ENCODE data around the gene CLEC4F.

- TF ChIP-seq FOS (IDR thresholded peaks at IDR 0.05; ENCODE audit: low read depth, low read length), result no peak
- no peak for TF ChIP-seq POLR2A (IDR thresholded peaks at IDR 0.05; ENCODE audit: low read depth, low read length)
- TF ChIP-seq CTCF (conservative IDR thresholded peaks at IDR 0.05; ENCODE audit: low read depth, low read length), result no peak
- no peak for TF ChIP-seq USF2 (IDR thresholded peaks at IDR 0.05; ENCODE audit: low read depth, low read length)
- TF ChIP-seq RFX5 (IDR thresholded peaks at IDR 0.05; ENCODE audit: low read depth, low read length), result no peak
- TF ChIP-seq RAD21 (IDR thresholded peaks at IDR 0.05; ENCODE audit: low read length), result no peak
- no peak for TF ChIP-seq ELK1 (IDR thresholded peaks at IDR 0.05; ENCODE audit: borderline replicate concordance, low read depth, low read length)
- no peak for TF ChIP-seq MXI1 (IDR thresholded peaks at IDR 0.05; ENCODE audit: borderline replicate concordance, low read depth, low read length)
- no peak for TF ChIP-seq SMC3 (IDR thresholded peaks at IDR 0.05; ENCODE audit: low read depth, low read length)
- no peak for TF ChIP-seq MAZ (IDR thresholded peaks at IDR 0.05; ENCODE audit: borderline replicate concordance, low read depth, low read length)
- TF ChIP-seq RCOR1 (IDR thresholded peaks at IDR 0.05; ENCODE audit: insufficient replicate concordance, low read length), result no peak
These were observed 40.9 kb downstream of the CLEC4F start for GRCh38 chr2:70779491-70779890.
